GM18861 (cell line): Measurements from ENCODE around the gene ASPSCR1.
"Not testable (repeated sequence)": the region's sequence is repeated elsewhere in the genome, so short reads cannot be mapped to it uniquely, and the experiment has no call there.

Experiments
- ATAC-seq: cut with Tn5 transposase; IDR thresholded peaks from one replicate; pipeline ENCODE4 v1.9.1; 2021; ENCODE audit not compliant: unreplicated experiment

The ASPSCR1 gene

GRCh38 chr17:81978524-81979298 lies 1.3 kb downstream of the ASPSCR1 start:
- no peak for ATAC-seq

DNA sequence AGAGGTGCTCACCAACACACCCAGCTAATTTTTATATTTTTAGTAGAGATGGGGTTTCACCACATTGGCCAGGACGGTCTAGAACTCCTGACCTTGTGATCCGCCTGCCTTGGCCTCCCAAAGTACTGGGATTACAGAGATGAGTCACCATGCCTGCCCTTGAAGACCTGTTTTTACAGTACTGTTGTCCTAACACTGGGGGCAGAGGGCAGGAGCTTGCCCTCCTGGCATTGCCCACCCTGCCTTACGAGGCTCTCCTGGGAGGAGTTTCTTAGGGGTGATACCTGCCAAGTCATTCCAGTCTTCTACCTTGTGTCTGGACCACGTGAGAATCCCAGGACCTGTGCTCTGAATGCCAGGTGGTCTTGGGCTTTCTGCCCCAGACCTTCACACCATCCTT lies 2.7 kb downstream of the ASPSCR1 start:
- ATAC-seq, result no peak

GRCh38 chr17:81980707-81981343 lies 3.4 kb downstream of the ASPSCR1 start:
- ATAC-seq, result no peak

DNA sequence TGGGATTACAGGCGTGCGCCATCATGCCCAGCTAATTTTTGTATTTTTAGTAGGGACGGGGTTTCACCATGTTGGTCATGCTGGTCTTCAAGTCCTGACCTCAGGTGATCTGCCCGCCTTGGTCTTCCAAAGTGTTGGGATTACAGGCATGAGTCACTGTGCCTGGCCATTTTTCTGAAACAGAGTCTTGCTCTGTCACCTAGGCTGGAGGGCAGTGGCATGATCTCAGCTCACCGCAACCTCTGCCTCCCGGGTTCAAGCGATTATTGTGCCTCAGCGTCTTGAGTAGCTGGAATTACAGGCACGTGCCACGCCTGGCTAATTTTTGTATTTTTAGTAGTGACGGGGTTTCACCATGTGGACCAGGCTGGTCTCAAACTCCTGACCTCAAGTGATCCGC lies 4.1 kb downstream of the ASPSCR1 start:
- not testable (repeated sequence) for ATAC-seq

GRCh38 chr17:81983011-81983638 lies 5.7 kb downstream of the ASPSCR1 start:
- no peak for ATAC-seq

GRCh38 chr17:81983639-81984373 lies 6.4 kb downstream of the ASPSCR1 start:
- ATAC-seq, result no peak

- ATAC-seq, result no peak
Measured at GRCh38 chr17:81984773-81985410, 7.5 kb downstream of the ASPSCR1 start.

GRCh38 chr17:81986606-81987005 lies 9.2 kb downstream of the ASPSCR1 start:
- ATAC-seq, result no peak

DNA sequence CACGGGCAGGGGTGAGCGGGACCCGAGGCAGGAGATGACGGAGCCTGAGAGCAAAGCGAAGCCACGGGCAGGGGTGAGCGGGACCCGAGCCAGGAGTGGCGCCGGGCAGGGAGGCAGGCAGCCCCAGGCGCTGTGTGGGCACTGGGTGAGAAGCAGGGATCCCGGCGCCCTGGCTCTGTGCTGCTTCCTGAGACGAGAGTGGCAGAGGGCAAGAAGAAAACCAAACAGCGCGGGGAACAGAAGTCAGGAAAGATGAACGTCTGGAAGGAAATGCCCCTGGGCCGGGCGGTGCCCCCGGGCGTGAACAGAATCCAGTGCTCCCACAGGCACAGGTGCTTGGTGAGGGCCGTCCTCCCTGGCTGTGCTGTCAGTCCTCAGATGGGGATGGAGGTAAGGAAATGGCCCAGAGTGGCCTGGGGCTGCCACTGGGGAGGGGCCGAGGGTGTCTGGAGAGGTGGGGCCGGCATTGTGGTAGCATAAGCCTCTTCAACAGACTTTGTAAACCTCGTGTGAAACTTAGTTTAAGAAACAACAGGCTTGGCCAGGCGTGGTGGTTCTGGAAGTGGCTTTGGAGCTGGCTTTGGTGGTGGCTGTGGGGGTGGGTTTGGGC lies 9.8 kb downstream of the ASPSCR1 start:
- no peak for ATAC-seq

- no peak for ATAC-seq
Measured at GRCh38 chr17:81990836-81991683, 13.6 kb downstream of the ASPSCR1 start.

- ATAC-seq, result no peak
Measured at GRCh38 chr17:81991684-81992305, 14.4 kb downstream of the ASPSCR1 start.

- ATAC-seq, result no peak
Measured at GRCh38 chr17:81992306-81993102, 15.1 kb downstream of the ASPSCR1 start.

DNA sequence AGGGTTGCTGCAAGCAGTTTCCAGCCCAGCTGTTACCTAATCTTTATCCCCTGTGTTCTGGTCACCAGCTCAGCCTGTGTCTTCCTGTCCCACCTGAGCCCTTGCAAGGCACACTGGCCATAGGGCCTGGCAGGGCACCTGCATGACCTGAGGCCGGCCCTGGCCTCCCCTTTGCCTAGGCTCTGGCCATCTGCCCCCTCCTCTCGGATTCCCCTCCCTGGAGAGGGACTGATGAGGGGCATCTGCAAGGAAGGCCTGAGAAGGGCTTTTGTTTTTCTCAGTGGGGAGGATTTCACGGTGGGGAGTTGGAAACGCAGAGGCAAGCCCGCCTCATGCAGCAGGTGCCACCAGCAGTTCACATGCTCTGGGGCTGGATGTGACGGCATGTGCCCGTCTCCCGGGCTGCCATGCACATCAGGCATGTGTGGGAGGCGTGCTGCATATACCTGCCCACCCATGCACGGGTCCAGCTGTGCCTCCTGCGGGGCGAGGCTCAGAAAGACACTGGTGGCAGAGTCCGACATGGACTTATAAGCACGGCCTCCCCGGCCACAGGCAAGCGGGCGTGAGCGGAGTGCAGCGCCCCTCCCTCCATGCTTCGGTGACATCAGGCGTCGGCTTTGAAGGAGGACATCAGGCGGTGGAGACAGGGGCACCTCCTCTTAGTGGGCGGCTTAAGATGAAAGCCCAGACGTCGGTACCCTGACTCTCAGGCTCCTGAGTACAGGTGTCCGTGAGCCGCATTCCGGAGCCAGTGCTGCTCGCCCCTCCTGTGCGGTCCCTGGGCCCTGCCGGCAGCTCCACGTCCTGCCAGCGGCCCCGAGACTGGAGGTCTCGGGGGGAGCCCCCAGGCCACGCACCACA lies 16.5 kb downstream of the ASPSCR1 start:
- no peak for ATAC-seq

DNA sequence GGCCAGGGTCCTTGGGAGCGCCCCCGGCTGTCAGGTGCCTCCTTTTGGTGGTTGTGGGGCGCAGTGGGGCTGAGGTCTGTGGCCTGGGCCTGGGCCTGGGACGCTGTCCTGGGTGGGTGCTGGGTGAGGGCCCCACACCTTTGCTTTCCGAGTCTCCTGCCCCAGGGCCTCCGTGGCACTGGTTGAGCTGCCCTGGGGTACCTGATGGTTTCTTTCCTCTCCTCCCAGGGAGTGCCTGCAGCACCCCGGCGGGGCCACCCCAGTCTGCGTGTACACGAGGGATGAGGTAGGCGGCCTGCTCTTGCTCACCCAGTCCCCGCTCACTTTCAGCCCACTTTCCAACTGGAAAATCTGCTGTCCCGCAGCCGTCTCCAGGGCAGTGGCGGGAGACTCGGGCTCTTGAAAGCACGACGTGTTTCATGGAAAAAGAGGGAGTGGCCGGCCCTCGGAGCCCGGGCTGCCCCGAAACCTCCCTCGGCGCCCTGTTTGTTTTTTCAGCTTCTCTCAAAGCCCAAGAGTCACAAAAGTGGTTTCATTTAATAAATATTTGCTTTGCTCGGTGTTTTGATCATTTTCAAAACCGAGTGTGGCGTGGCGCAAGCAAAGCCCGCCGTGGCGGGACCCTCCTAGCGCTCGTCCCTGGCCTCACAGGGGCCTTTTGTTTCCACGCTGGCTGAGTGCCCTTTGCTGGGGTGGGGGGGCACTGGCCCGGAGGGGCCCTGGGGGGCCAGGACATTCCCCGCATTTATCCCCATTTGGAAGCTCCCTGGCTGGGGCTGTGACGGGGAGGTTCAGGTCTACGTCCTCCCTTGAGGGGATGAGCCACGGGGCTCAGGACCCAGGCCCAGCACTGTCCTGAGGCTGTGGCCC lies 17.4 kb downstream of the ASPSCR1 start:
- ATAC-seq, result no peak

DNA sequence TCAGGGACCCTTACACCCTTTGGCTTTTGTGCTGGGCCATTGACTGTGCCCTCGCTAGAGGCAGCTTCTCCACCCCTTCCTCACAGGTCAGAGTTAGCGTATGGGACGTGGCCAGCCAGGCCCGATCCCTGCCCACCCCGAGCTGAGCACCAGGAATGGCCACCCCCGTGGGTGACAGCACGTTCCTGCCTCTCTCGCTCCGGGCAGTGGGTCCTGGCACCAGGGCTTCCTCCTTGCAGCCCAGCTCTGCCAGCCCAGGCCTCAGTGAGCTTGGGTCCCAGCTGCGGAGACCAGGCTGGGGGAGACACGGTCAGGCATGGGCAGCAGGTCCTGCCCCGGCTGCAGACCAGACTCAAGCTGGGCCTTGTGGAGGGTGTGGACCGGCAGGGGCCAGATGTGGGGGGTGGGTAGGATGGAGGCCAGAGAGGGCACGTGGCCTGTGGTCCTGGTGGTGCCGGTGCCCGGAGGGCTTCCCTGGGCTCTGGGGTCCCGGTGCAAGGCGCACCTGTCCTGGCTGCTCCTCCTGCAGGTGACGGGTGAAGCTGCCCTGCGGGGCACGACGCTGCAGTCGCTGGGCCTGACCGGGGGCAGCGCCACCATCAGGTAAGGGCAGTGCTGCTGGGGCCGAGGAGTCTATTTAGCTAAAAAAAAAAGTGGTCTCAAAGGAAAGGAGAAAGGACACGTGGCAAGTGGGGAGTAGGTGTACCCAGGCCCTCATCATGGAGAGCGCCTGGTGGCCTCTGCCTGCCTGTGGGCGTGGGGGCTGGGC lies 18.2 kb downstream of the ASPSCR1 start:
- no peak for ATAC-seq

DNA sequence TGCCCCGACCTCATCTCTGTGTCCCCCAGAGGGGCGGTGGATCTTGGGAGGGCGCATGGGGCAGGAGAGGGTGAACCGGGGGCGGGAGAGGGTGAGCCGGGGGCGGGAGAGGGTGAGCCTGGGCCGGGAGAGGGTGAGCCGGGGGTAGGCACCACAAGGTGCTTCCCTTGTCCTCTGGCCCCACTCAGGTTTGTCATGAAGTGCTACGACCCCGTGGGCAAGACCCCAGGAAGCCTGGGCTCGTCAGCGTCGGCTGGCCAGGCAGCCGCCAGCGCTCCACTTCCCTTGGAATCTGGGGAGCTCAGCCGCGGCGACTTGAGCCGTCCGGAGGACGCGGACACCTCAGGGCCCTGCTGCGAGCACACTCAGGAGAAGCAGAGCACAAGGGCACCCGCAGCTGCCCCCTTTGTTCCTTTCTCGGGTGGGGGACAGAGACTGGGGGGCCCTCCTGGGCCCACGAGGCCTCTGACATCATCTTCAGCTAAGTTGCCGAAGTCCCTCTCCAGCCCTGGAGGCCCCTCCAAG lies 18.9 kb downstream of the ASPSCR1 start:
- no peak for ATAC-seq
